ENCODE results near the gene PITRM1. TPM values are rescaled to one million over a fixed set of nuclear protein-coding genes. Genes with fewer than 3 reads are reported as not detected.

PITRM1 gene
- total and polyA plus RNA-seq, 2 experiments from 2014 or later = 59.3 to 65.0 TPM

- no peak overlapping the region for H3K4me3 ChIP-seq
- no peaks in the 10 kb centered on the region for H3K9me3 ChIP-seq (ENCODE audit: low read depth)
- no peak for TF ChIP-seq CTCF (IDR thresholded peaks at IDR 0.05; ENCODE audit: low read depth, low read length)
- peaks cover 81% of the 10 kb centered on the region for H3K36me3 ChIP-seq
- no peak for DNase-seq (ENCODE audit: low read depth in 1 of 2, low spot score in 1 of 2)
- no peaks in the 10 kb centered on the region for H3K4me1 ChIP-seq (ENCODE audit: low read depth)
- H3K27ac ChIP-seq = peak overlapping the region; percentile 80
- no peaks in the 10 kb centered on the region for H3K27me3 ChIP-seq
These were observed 30.3 kb downstream of the PITRM1 start for GRCh38 chr10:3142146-3142875.

- DNase-seq (ENCODE audit: low read depth in 1 of 2, low spot score in 1 of 2) = no peak
- Histone ChIP-seq H3K27me3 (no peaks in the 10 kb centered on the region), H3K9me3 (ENCODE audit: low read depth) (no peaks in the 10 kb centered on the region), H3K27ac (peak overlapping the region; percentile 80), H3K4me1 (ENCODE audit: low read depth) (no peaks in the 10 kb centered on the region), H3K36me3 (peaks cover 81% of the 10 kb centered on the region), H3K4me3 (no peak overlapping the region)
- no peak for TF ChIP-seq CTCF (IDR thresholded peaks at IDR 0.05; ENCODE audit: low read depth, low read length)
These were observed 31.1 kb downstream of the PITRM1 start for GRCh38 chr10:3141351-3142005.

GRCh38 chr10:3140280-3140679, 32.3 kb downstream of the PITRM1 start:
- H3K4me1 ChIP-seq (ENCODE audit: low read depth) = no peaks in the 10 kb centered on the region
- no peak for DNase-seq (ENCODE audit: low read depth in 1 of 2, low spot score in 1 of 2)
- H3K27me3 ChIP-seq = no peaks in the 10 kb centered on the region
- no peak overlapping the region for H3K4me3 ChIP-seq
- peak overlapping the region; percentile 77 for H3K27ac ChIP-seq
- no peak for TF ChIP-seq CTCF (IDR thresholded peaks at IDR 0.05; ENCODE audit: low read depth, low read length)
- H3K36me3 ChIP-seq = peaks cover 83% of the 10 kb centered on the region
- H3K9me3 ChIP-seq (ENCODE audit: low read depth) = no peaks in the 10 kb centered on the region

GRCh38 chr10:3139216-3139910, 33.2 kb downstream of the PITRM1 start:
- no peaks in the 10 kb centered on the region for H3K27me3 ChIP-seq
- H3K4me1 ChIP-seq (ENCODE audit: low read depth) = no peaks in the 10 kb centered on the region
- DNase-seq (ENCODE audit: low read depth in 1 of 2, low spot score in 1 of 2) = no peak
- TF ChIP-seq CTCF (IDR thresholded peaks at IDR 0.05; ENCODE audit: low read depth, low read length) = no peak
- peaks cover 84% of the 10 kb centered on the region for H3K36me3 ChIP-seq
- no peak overlapping the region for H3K4me3 ChIP-seq
- no peaks in the 10 kb centered on the region for H3K9me3 ChIP-seq (ENCODE audit: low read depth)
- H3K27ac ChIP-seq = peak overlapping the region; percentile 77

GRCh38 chr10:3137958-3138726, 34.4 kb downstream of the PITRM1 start:
- no peaks in the 10 kb centered on the region for H3K9me3 ChIP-seq (ENCODE audit: low read depth)
- TF ChIP-seq CTCF (IDR thresholded peaks at IDR 0.05; ENCODE audit: low read depth, low read length) = no peak
- H3K4me1 ChIP-seq (ENCODE audit: low read depth) = no peaks in the 10 kb centered on the region
- peaks cover 87% of the 10 kb centered on the region for H3K36me3 ChIP-seq
- no peak overlapping the region for H3K4me3 ChIP-seq
- no peak for DNase-seq (ENCODE audit: low read depth in 1 of 2, low spot score in 1 of 2)
- H3K27ac ChIP-seq = peak overlapping the region; percentile 77
- H3K27me3 ChIP-seq = no peaks in the 10 kb centered on the region
